A549 (cell line): Measurements from ENCODE around the gene ABCA4. TPM values are rescaled to one million over a fixed set of nuclear protein-coding genes. Genes with fewer than 3 reads are reported as not detected.

Source experiments
- ATAC-seq, 2 experiments: fragments of 200-7000 bp in 1 of 2; fragments of >200 bp in 1 of 2; cut with Nextera tagmentation in 1 of 2; cut with Tn5 transposase in 1 of 2; 3 replicates each; pipeline versions ENCODE4 v1.8.0 to v1.9.1; 2018 to 2020; ENCODE audit warnings: mild to moderate bottlenecking in 1 of 2, moderate library complexity in 1 of 2
- CTCF ChIA-PET: fragments of 300-600 bp; sonication (Branson Sonifier 250); formaldehyde crosslinking; extraction: SDS; loops from one replicate; lab custom pipeline; 2021; ENCODE audit warnings: antibody characterized with exemption, inconsistent platforms; lab: Yijun Ruan, JAX
- POLR2A ChIA-PET: fragments of 350-600 bp; formaldehyde crosslinking; extraction: SDS; loops from one replicate; lab custom pipeline; 2021; ENCODE audit warnings: antibody characterized with exemption, inconsistent platforms; lab: Yijun Ruan, JAX
- DNase-seq, 2 experiments: peaks; one replicate each; pipeline versions ENCODE4 v3.0.0 to v3.0.0-alpha.2; 2011 to 2016; ENCODE audit warnings: low read depth in 1 of 2, low spot score in 1 of 2
- FAIRE-seq: peaks from 2 replicates; lab custom pipeline; 2011; peaks lifted over from hg19 to GRCh38; lab: Jason Lieb, UNC
- H3K27ac ChIP-seq, 2 experiments: fragments of >200 bp; sonication (Bioruptor Twin); formaldehyde crosslinking; 3 replicates each; pipeline ENCODE4 v1.5.1; 2016 to 2017
- H3K4me1 ChIP-seq: fragments of >200 bp; sonication (Bioruptor Twin); formaldehyde crosslinking; 3 replicates; pipeline ENCODE4 v1.6.1; 2016
- H3K4me2 ChIP-seq: fragments of >200 bp; sonication (Bioruptor Twin); formaldehyde crosslinking; 3 replicates; pipeline ENCODE4 v1.6.1; 2016
- H3K4me3 ChIP-seq: fragments of >200 bp; sonication (Bioruptor Twin); formaldehyde crosslinking; 3 replicates; pipeline ENCODE4 v1.5.1; 2016
- H3K9me3 ChIP-seq: fragments of >200 bp; sonication (Bioruptor Twin); formaldehyde crosslinking; 3 replicates; pipeline ENCODE4 v1.6.1; 2016
- BHLHE40 ChIP-seq: IDR thresholded peaks from 2 replicates; pipeline ENCODE4 v1.6.1; 2012; ENCODE audit warnings: low read depth, low read length, inconsistent platforms
- CBX2 ChIP-seq: fragments of 200-600 bp; sonication (generic); IDR thresholded peaks from 2 replicates; pipeline ENCODE4 v1.6.1; 2016; ENCODE audit warnings: low read depth, mild to moderate bottlenecking, borderline replicate concordance
- CEBPB ChIP-seq, 2 experiments: fragments of >200 bp in 1 of 2; sonication (Bioruptor Twin) in 1 of 2; formaldehyde crosslinking in 1 of 2; IDR thresholded peaks; 2 replicates each; pipeline ENCODE4 v1.6.1; 2012 to 2016
- E2F6 ChIP-seq: IDR thresholded peaks from 2 replicates; pipeline ENCODE4 v1.6.1; 2012; ENCODE audit warnings: low read depth, borderline replicate concordance
- ESRRA ChIP-seq: fragments of 150-350 bp; IDR thresholded peaks from 2 replicates; pipeline ENCODE4 v1.6.1; 2014; ENCODE audit warnings: mild to moderate bottlenecking, low read length, borderline replicate concordance
- FOXS1 ChIP-seq: fragments of 250-450 bp; sonication (Bioruptor Pico); IDR thresholded peaks from 2 replicates; pipeline ENCODE4 v1.5.0; 2020; ENCODE audit warnings: mild to moderate bottlenecking, moderate library complexity
- GATA3 ChIP-seq: IDR thresholded peaks from 2 replicates; pipeline ENCODE4 v1.6.1; 2012; ENCODE audit warnings: borderline replicate concordance
- HEYL ChIP-seq: fragments of 250-450 bp; sonication (Bioruptor Pico); IDR thresholded peaks from 2 replicates; pipeline ENCODE4 v1.8.0; 2021; ENCODE audit warnings: mild to moderate bottlenecking, moderate library complexity
- HOXB5 ChIP-seq: fragments of 250-450 bp; sonication (Bioruptor Pico); IDR thresholded peaks from 2 replicates; pipeline ENCODE4 v1.5.0; 2020; ENCODE audit warnings: mild to moderate bottlenecking, moderate library complexity
- JUN ChIP-seq, 2 experiments: fragments of >200 bp; sonication (Bioruptor Twin); formaldehyde crosslinking; IDR thresholded peaks; 2 replicates in 1 of 2; 3 replicates in 1 of 2; pipeline ENCODE4 v1.6.1; 2016 to 2017
- MAFK ChIP-seq: fragments of 450-650 bp; IDR thresholded peaks from 2 replicates; pipeline ENCODE4 v1.6.1; 2014; ENCODE audit not compliant: partially characterized antibody
- MAZ ChIP-seq: fragments of 150-350 bp; IDR thresholded peaks from 2 replicates; pipeline ENCODE4 v1.6.1; 2014; ENCODE audit warnings: antibody characterized with exemption, low read depth, low read length, borderline replicate concordance
- PHF8 ChIP-seq: fragments of 200-600 bp; sonication (generic); IDR thresholded peaks from 2 replicates; pipeline ENCODE4 v1.6.1; 2016; ENCODE audit warnings: low read depth, mild to moderate bottlenecking, antibody characterized with exemption, moderate library complexity, borderline replicate concordance
- POLR2A ChIP-seq: IDR thresholded peaks from 2 replicates; pipeline ENCODE4 v1.6.1; 2012; ENCODE audit warnings: mild to moderate bottlenecking, low read length
- POLR2AphosphoS2 ChIP-seq: conservative IDR thresholded peaks from 2 replicates; pipeline ENCODE4 v1.6.1; 2012; ENCODE audit warnings: low read length, improper control_type of control experiment, inconsistent platforms
- RCOR1 ChIP-seq: fragments of 150-350 bp; IDR thresholded peaks from 2 replicates; pipeline ENCODE4 v1.6.1; 2014; ENCODE audit warnings: antibody characterized with exemption, low read length, low read depth
- REST ChIP-seq: fragments of 200-600 bp; sonication (generic); IDR thresholded peaks from 2 replicates; pipeline ENCODE4 v1.6.1; 2016; ENCODE audit warnings: antibody characterized with exemption, mild to moderate bottlenecking, moderate library complexity
- SMC3 ChIP-seq: fragments of >200 bp; sonication (Bioruptor Twin); formaldehyde crosslinking; IDR thresholded peaks from 3 replicates; pipeline ENCODE4 v1.6.1; 2018; ENCODE audit warnings: inconsistent platforms
- TFCP2L1 ChIP-seq: fragments of 250-450 bp; sonication (Bioruptor Pico); IDR thresholded peaks from 2 replicates; pipeline ENCODE4 v1.5.0; 2021; ENCODE audit warnings: mild to moderate bottlenecking
- ZSCAN20 ChIP-seq: fragments of 250-450 bp; sonication (Bioruptor Pico); IDR thresholded peaks from 2 replicates; pipeline ENCODE4 v1.8.0; 2022; ENCODE audit warnings: mild to moderate bottlenecking, moderate library complexity
- WGBS: methylation state at CpG from one replicate; pipeline ENCODE4 v1.1.6; 2017; ENCODE audit errors: missing lambda C conversion rate; 5-methylcytosine and 5-hydroxymethylcytosine counted together
- polyA plus RNA-seq, 4 experiments: library from polyadenylated mRNA; depleted of rRNA in 3 of 4; stranded (reverse); fragments of >200 nt; fragmentation: RNase III in 1 of 4; extraction: RNeasy Plus Mini Kit Qiagen cat#74134 plus additional on column Dnase treatment in 1 of 4; gene quantifications; 2 replicates in 3 of 4; 3 replicates in 1 of 4; pipeline ENCODE4 v1.2.3, GENCODE V29; 2011 to 2017
- TF ChIP-seq, protein P1 (sequence below): fragments of 150-350 bp; IDR thresholded peaks from 2 replicates; pipeline ENCODE4 v1.6.1; 2014; ENCODE audit warnings: low read depth, mild to moderate bottlenecking, low read length

ABCA4 gene
- polyA plus RNA-seq, 2 of the 4 experiments (the other 2 are of a cell fraction): 0.05 to 0.23 TPM

- H3K4me2 ChIP-seq: no peak overlapping the region
- TF ChIP-seq E2F6 (no peak), JUN (IDR thresholded peaks at IDR 0.05) (no peak), BHLHE40 (no peak), MAFK (no peak), HOXB5 (CRISPR knock-in tag) (no peak), TFCP2L1 (no peak), CEBPB (IDR thresholded peaks at IDR 0.05) (no peak), POLR2AphosphoS2 (no peak)
- TF ChIP-seq, protein P1, sequence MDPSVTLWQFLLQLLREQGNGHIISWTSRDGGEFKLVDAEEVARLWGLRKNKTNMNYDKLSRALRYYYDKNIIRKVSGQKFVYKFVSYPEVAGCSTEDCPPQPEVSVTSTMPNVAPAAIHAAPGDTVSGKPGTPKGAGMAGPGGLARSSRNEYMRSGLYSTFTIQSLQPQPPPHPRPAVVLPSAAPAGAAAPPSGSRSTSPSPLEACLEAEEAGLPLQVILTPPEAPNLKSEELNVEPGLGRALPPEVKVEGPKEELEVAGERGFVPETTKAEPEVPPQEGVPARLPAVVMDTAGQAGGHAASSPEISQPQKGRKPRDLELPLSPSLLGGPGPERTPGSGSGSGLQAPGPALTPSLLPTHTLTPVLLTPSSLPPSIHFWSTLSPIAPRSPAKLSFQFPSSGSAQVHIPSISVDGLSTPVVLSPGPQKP: no peak
- POLR2A ChIA-PET: no interaction called here
- no peak overlapping the region for H3K27ac ChIP-seq
- H3K4me1 ChIP-seq: peaks cover 21% of the 10 kb centered on the region
- no peak for ATAC-seq
- CTCF ChIA-PET: no interaction called here
- no peak for FAIRE-seq
- H3K4me3 ChIP-seq: no peak overlapping the region
- DNase-seq: no peak
- 73% methylated on average over 3 of the region's 3 CpGs for WGBS
- no peaks in the 10 kb centered on the region for H3K9me3 ChIP-seq
These were observed 151.1 kb downstream of the ABCA4 start for GRCh38 chr1:93969887-93970286.

GRCh38 chr1:93969371-93969770 lies 151.6 kb downstream of the ABCA4 start:
- Histone ChIP-seq H3K4me1 (peaks cover 26% of the 10 kb centered on the region), H3K4me3 (no peak overlapping the region), H3K9me3 (no peaks in the 10 kb centered on the region), H3K27ac (no peak overlapping the region), H3K4me2 (no peak overlapping the region)
- no peak for DNase-seq
- WGBS: 53% methylated on average over 2 of the region's 2 CpGs
- FAIRE-seq: no peak
- CTCF ChIA-PET: interaction anchor here (1.0 to 1.5 kb wide), 2 partner anchors 10 to 60 kb away, joined by 3 to 4 read pairs; partner anchors contain the start of gene GCLM
- no peak for ATAC-seq
- no peak for TF ChIP-seq MAZ
- TF ChIP-seq, protein P1: no peak
- TF ChIP-seq CBX2: no peak
- TF ChIP-seq REST: no peak
- TF ChIP-seq ESRRA: no peak
- no peak for TF ChIP-seq ZSCAN20 (CRISPR knock-in tag)
- no peak for TF ChIP-seq POLR2A
- TF ChIP-seq E2F6: no peak
- TF ChIP-seq SMC3: no peak
- TF ChIP-seq FOXS1: no peak
- no peak for TF ChIP-seq GATA3
- no peak for TF ChIP-seq PHF8
- no peak for TF ChIP-seq JUN (IDR thresholded peaks at IDR 0.05)
- no peak for TF ChIP-seq BHLHE40
- no peak for TF ChIP-seq RCOR1
- no peak for TF ChIP-seq HEYL (CRISPR knock-in tag)
- POLR2A ChIA-PET: no interaction called here
